ENCODE results near the gene DHX40. TPM values are rescaled to one million over a fixed set of nuclear protein-coding genes. Genes with fewer than 3 reads are reported as not detected.
"Not testable (repeated sequence)": the region's sequence is repeated elsewhere in the genome, so short reads cannot be mapped to it uniquely, and the experiment has no call there.

The DHX40 gene
- total RNA-seq, 4 donors from 2014 or later: 21.6 to 51.7 (median 32.6) TPM

DNA sequence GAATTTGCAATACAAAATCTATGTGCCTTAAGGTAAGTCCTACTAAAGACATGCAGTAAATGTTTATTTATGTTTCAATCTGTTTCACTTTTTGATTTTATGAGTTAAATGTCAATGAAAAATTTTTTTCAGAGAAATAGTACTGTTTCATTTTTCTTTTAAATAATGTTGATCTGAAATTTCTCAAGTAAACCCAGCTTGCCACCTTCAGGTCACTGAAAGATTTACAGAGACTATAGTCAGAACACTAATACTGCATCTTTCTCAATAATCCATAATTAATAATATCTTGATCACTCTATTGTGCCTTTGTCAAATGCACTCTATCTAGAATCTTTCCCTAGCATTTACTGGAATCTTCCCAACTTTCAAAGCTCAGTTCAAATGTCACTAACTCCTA, 6.5 kb upstream of the DHX40 start:
- DNase-seq (ENCODE audit: low spot score) (no peak), ATAC-seq (ENCODE audit: low FRiP score) (no peak)
- TF ChIP-seq, protein P1, sequence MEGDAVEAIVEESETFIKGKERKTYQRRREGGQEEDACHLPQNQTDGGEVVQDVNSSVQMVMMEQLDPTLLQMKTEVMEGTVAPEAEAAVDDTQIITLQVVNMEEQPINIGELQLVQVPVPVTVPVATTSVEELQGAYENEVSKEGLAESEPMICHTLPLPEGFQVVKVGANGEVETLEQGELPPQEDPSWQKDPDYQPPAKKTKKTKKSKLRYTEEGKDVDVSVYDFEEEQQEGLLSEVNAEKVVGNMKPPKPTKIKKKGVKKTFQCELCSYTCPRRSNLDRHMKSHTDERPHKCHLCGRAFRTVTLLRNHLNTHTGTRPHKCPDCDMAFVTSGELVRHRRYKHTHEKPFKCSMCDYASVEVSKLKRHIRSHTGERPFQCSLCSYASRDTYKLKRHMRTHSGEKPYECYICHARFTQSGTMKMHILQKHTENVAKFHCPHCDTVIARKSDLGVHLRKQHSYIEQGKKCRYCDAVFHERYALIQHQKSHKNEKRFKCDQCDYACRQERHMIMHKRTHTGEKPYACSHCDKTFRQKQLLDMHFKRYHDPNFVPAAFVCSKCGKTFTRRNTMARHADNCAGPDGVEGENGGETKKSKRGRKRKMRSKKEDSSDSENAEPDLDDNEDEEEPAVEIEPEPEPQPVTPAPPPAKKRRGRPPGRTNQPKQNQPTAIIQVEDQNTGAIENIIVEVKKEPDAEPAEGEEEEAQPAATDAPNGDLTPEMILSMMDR (IDR thresholded peaks at IDR 0.05): no peak

DNA sequence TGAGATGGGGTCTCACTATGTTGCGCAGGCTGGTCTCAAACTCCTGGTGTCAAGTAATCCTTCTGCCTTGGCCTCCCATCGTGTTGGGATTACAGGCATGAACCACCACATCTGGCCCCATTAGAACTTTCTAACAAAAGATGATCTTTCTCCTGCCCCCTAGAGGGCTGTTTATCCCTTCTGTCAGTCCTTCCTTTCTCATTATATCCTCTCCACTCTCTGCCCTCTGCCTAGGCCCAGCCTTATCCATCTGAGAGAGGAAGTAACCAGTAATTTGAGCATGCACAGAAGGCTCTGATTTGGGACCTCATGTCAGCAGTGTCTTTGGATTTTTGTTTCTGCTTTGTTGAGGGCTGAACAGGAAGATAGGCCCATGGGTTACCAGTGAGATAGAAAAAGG, 4.4 kb upstream of the DHX40 start:
- ATAC-seq (ENCODE audit: low FRiP score): no peak
- TF ChIP-seq, protein P1 (IDR thresholded peaks at IDR 0.05): no peak
- no peak for DNase-seq (ENCODE audit: low spot score)

DNA sequence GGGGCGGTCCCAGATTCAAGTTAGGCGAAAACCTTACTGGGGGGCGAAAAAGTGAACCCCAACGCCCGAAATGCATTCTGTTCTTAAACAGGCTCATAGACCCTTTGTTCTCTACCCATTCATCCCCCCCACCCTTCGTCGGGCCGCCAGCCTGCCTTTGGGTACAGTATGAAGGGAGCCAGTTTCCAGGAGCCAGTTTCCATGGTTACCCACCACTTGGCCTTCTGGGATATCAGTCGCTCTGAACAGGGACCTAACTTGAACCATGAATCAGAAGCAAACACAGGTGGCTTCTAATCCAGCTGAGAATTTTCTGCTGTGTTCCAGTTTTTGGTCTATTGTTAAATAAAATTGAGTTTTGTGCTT, 532 bp downstream of the DHX40 start:
- TF ChIP-seq, protein P1 (IDR thresholded peaks at IDR 0.05): no peak
- DNase-seq (ENCODE audit: low spot score) (no peak), ATAC-seq (ENCODE audit: low FRiP score) (peak; percentile 60)

DNA sequence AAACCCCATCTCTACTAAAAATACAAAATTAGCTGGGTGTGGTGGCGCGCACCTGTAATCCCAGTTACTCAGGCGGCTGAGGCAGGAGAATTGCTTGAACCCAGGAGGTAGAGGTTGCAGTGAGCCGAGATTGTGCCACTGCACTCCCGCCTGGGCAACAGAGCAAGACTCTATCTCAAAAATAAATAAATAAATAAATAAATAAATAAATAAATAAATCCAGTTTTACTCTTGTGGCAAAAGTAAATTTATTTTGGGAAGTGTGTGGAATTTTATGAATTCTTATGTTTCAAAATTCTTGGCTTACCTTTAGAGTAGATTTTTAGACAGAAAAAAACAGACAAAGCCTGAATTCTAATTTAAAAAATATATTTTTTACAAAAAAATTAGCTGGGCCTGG, 3.7 kb downstream of the DHX40 start:
- ATAC-seq (ENCODE audit: low FRiP score); DNase-seq (ENCODE audit: low spot score): not testable (repeated sequence)

DNA sequence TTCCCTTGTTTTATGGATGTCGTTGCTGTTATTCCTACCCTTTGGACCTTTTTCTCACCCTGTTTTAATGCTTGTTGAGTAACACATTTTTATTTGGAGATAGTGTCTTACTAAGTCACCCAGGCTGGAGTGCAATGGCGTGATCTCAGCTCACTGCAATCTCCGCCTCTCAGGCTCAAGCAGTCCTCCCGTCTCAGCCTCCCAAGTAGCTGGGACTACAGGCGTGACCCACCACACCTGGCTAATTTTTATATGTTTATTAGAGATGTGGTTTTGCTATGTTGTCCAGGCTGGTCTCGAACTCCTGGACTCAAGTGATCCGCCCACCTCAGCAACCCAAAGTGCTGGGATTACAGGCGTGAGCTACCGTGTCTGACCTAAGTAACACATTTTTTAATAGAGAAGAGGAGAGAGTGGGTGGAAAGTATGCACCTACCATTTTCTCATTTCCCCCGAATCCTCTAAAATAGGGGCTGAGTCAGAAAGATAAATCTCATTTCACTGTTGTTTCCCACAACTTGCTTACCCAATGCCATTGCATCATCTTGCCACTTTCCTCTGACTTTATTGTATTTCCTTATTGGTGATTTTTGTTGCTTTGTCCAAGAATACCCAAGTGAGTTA, 7.0 kb downstream of the DHX40 start:
- DNase-seq (ENCODE audit: low spot score) (no peak), ATAC-seq (ENCODE audit: low FRiP score) (no peak)
- TF ChIP-seq, protein P1 (IDR thresholded peaks at IDR 0.05): no peak

DNA sequence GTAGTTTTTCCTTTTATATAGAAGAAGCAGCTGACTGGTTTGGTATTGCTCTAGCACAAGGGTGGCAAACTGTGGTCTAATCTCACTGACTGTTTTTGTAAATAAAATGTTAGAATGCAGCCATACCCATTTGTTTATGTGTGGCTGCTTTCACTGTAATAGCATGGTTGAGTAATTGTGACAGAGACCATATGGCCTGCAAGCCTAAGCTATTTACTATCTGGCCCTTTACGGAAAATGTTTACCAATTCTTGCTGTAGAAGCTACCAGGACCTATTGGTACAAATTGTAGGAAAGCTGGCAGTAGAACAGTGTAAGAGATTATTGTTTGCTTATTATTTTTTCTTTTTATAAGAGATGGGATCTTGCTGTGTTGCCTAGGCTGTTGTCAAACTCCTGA, 18.8 kb downstream of the DHX40 start:
- not testable (repeated sequence) for ATAC-seq (ENCODE audit: low FRiP score); DNase-seq (ENCODE audit: low spot score)

DNA sequence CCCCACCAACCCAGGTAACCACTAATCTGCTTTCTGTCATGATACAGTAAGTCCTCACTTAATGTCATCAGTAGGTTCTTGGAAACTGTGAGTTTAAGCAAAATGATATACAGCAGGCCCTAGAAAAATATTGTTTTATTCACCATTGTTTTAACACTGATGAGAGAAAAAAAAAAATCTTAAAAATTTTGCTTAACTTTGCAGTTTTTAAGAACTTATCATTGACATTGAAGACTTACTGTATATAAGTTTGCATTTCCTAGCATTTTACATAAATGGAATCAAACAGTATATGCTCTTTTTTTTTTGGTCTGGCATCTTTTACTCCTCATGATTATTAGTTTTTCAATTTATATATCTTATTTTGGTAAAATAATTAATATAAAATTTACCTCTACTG, 34.8 kb downstream of the DHX40 start:
- TF ChIP-seq, protein P1 (IDR thresholded peaks at IDR 0.05): no peak
- ATAC-seq (ENCODE audit: low FRiP score) (no peak), DNase-seq (ENCODE audit: low spot score) (no peak)

DNA sequence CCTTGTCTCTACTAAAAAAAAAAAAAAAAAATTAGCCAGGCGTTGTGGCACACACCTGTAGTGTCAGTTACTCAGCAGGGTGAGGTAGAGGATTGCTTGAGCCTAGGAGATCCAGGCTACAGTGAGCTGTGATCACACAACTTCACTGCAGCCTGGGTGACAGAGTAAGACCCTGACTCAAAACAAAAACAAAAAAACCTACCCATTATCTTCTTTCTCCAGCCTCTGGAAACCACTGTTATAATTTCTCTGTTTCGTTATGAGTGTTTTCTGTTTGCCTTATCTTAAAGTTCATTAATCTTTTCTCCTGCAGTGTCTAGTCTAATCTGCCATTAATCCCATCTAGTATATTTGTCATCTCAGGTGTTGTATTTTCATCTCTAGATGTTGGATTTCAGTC, 35.7 kb downstream of the DHX40 start:
- TF ChIP-seq, protein P1 (IDR thresholded peaks at IDR 0.05): no peak
- no peak for ATAC-seq (ENCODE audit: low FRiP score)
- DNase-seq (ENCODE audit: low spot score): no peak
